Stimulated activated CD4-positive, alpha-beta T cell treated with anti-CD3 and anti-CD28 coated beads, TNF-alpha, amount 100 ng/mL, for 24 hours (primary cell): ENCODE measurements around the gene CGNL1.

Experiments used
- DNase-seq, 3 experiments: peaks; one replicate each; pipeline ENCODE4 v3.0.0-alpha.2; 2020; ENCODE audit warnings: low read depth in 3 of 3

CGNL1 gene

GRCh38 chr15:57596301-57596855, 220.1 kb downstream of the CGNL1 start:
- no peak for DNase-seq

GRCh38 chr15:57596978-57597377, 220.7 kb downstream of the CGNL1 start:
- no peak for DNase-seq

GRCh38 chr15:57597431-57597830, 221.1 kb downstream of the CGNL1 start:
- no peak for DNase-seq

GRCh38 chr15:57598346-57598745, 222.0 kb downstream of the CGNL1 start:
- no peak for DNase-seq

- DNase-seq = no peak
Observed at GRCh38 chr15:57599296-57599810, 223.0 kb downstream of the CGNL1 start.

- DNase-seq = no peak
Observed at GRCh38 chr15:57600197-57600596, 223.9 kb downstream of the CGNL1 start.
